AG10803 (cell line): ENCODE data around the gene SLC39A2.

Source experiments
- DNase-seq: peaks from one replicate; pipeline ENCODE4 v3.0.0; 2010; ENCODE audit warnings: low read depth
- H3K4me3 ChIP-seq: 2 replicates; pipeline ENCODE4 v1.5.1; 2011; ENCODE audit warnings: mild to moderate bottlenecking, low read length, control low read depth
- CTCF ChIP-seq: conservative IDR thresholded peaks from 2 replicates; pipeline ENCODE4 v1.5.1; 2011; ENCODE audit warnings: mild to moderate bottlenecking, low read length, control low read depth, inconsistent platforms

Gene SLC39A2

GRCh38 chr14:21026988-21027315 is 27.9 kb downstream of the SLC39A2 start:
- H3K4me3 ChIP-seq = no peak overlapping the region
- no peak for TF ChIP-seq CTCF
- no peak for DNase-seq

- no peak for TF ChIP-seq CTCF
These were observed 30.8 kb downstream of the SLC39A2 start, which contains the start of gene TPPP2 for GRCh38 chr14:21029917-21030316. Gene TPPP2 (plus strand): TSS chr14:21030217. CDS start chr14:21030582, 365 bp downstream.

GRCh38 chr14:21030531-21030930 is 31.4 kb downstream of the SLC39A2 start:
- no peak for DNase-seq
- no peak overlapping the region for H3K4me3 ChIP-seq
- TF ChIP-seq CTCF = no peak

More at GRCh38 chr14:21029917-21030316, 30.8 kb downstream of the SLC39A2 start, which contains the start of gene TPPP2:
- DNase-seq = no peak
- no peak within 1 kb of the TSS for H3K4me3 ChIP-seq

GRCh38 chr14:21032326-21033132 is 33.4 kb downstream of the SLC39A2 start:
- H3K4me3 ChIP-seq = no peak overlapping the region
- no peak for DNase-seq
- TF ChIP-seq CTCF = no peak

- no peak for TF ChIP-seq CTCF
- no peak for DNase-seq
- H3K4me3 ChIP-seq = no peak overlapping the region
These were observed 34.1 kb downstream of the SLC39A2 start for GRCh38 chr14:21033133-21033698.

- DNase-seq = no peak
- no peak for TF ChIP-seq CTCF
- H3K4me3 ChIP-seq = no peak within 1 kb of the TSS
These were observed 35.6 kb downstream of the SLC39A2 start, which contains the start of gene RNASE13 for GRCh38 chr14:21034707-21035106. Gene RNASE13 (minus strand): TSS chr14:21034807. CDS start chr14:21034288, 519 bp downstream.

GRCh38 chr14:21036751-21037150 is 37.7 kb downstream of the SLC39A2 start:
- no peak overlapping the region for H3K4me3 ChIP-seq
- DNase-seq = no peak
- TF ChIP-seq CTCF = no peak
